Transverse colon (tissue), 4 donors: ENCODE results near the gene MEF2B. TPM values are rescaled to one million over a fixed set of nuclear protein-coding genes. Genes with fewer than 3 reads are reported as not detected.

Experiments
- DNase-seq: peaks from one replicate; pipeline ENCODE4 v3.0.0-alpha.2; 2019
- H3K27ac ChIP-seq, 4 donors: fragments of 200-600 bp; sonication (generic); 2 replicates each; pipeline ENCODE4 v1.5.1; 2016 to 2018; ENCODE audit warnings: inconsistent platforms in 4 of 4
- H3K27me3 ChIP-seq: fragments of 200-600 bp; sonication (generic); 2 replicates; pipeline ENCODE4 v1.5.1; 2017; ENCODE audit warnings: inconsistent platforms
- H3K36me3 ChIP-seq, 4 donors: fragments of 200-600 bp; sonication (generic); 2 replicates each; pipeline ENCODE4 v1.5.1; 2017 to 2019; ENCODE audit warnings: inconsistent platforms in 4 of 4
- H3K4me1 ChIP-seq, 4 donors: fragments of 200-600 bp; sonication (generic); 2 replicates each; pipeline ENCODE4 v1.5.1; 2017 to 2020; ENCODE audit warnings: inconsistent platforms in 4 of 4
- H3K4me3 ChIP-seq, 4 donors: fragments of 200-600 bp; sonication (generic); 1 replicate in 1 of 4; 2 replicates in 3 of 4; pipeline versions ENCODE4 v1.5.1 to v1.6.1; 2017 to 2019; ENCODE audit warnings: inconsistent platforms in 4 of 4
- H3K9me3 ChIP-seq, 2 donors: fragments of 200-600 bp; sonication (generic); 2 replicates each; pipeline ENCODE4 v1.5.1; 2017 to 2019; ENCODE audit warnings: inconsistent platforms in 2 of 2
- EP300 ChIP-seq: sonication (generic); formaldehyde crosslinking; IDR thresholded peaks from one replicate; pipeline ENCODE4 v1.6.1; 2017; ENCODE audit warnings: antibody characterized with exemption, low read depth
- POLR2A ChIP-seq: fragments of 450-650 bp; IDR thresholded peaks from one replicate; pipeline ENCODE4 v1.6.1; 2016; ENCODE audit warnings: antibody characterized with exemption, mild to moderate bottlenecking, moderate library complexity
- POLR2AphosphoS5 ChIP-seq, 3 donors: sonication (generic); formaldehyde crosslinking; IDR thresholded peaks; one replicate each; pipeline ENCODE4 v1.6.1; 2016; ENCODE audit warnings: antibody characterized with exemption in 3 of 3
- WGBS, 2 donors: methylation state at CpG; one replicate each; pipeline ENCODE4 v1.1.5; 2018; ENCODE audit warnings: low coverage in 1 of 2; 5-methylcytosine and 5-hydroxymethylcytosine counted together
- in situ Hi-C, 4 donors: fragments of 200-750 bp; cut with MboI; loops; one replicate each; pipeline versions ENCODE4 v1.15.0 to v1.15.1; 2017; ENCODE audit warnings: low sequenced_read_pairs in 3 of 4, low pct_ligation_motif_present in 1 of 4, low pct_unique_long_range_greater_than_20kb in 1 of 4
- intact Hi-C: fragments of 100-400 bp; cut with DNase I; formaldehyde crosslinking; loops from one replicate; pipeline ENCODE4 v1.15.1; 2023; ENCODE audit warnings: low total_unique reads
- total RNA-seq, 4 donors: library from RNA; depleted of rRNA; stranded (reverse); fragments of >200 nt; gene quantifications; one replicate each; pipeline ENCODE4 v1.1.0, GENCODE V29; 2016
- TF ChIP-seq, protein P1 (sequence below), 5 experiments: fragments of 200-600 bp in 3 of 5; fragments of 450-650 bp in 2 of 5; sonication (generic) in 3 of 5; IDR thresholded peaks; 1 replicate in 2 of 5; 2 replicates in 3 of 5; pipeline ENCODE4 v1.5.1; 2016 to 2017; ENCODE audit warnings: antibody characterized with exemption in 5 of 5, inconsistent platforms in 3 of 5, mild to moderate bottlenecking in 2 of 5, moderate library complexity in 1 of 5

Gene MEF2B
- total RNA-seq: under 1 TPM in 1 of 4 donors, not detected in 3; 0.95 TPM

GRCh38 chr19:19170053-19170872 is at the start of gene MEF2B:
MEF2B (minus strand) TSS chr19:19170263; CDS start chr19:19150735, 19,528 bp downstream.
- no peak for TF ChIP-seq POLR2A
- peak in 1 of 3 donors; percentile 75 for TF ChIP-seq POLR2AphosphoS5 (IDR thresholded peaks at IDR 0.05)
- WGBS, 2 donors: 22 to 36% methylated on average over 5 to 52 of the region's 56 CpGs
- H3K36me3 ChIP-seq: no peaks in the 10 kb centered on the region
- in situ Hi-C loops: no loop called here
- intact Hi-C loops: loop anchor here (10.0 kb wide), 1 partner anchor 115 kb away; no protein-coding TSS in a partner anchor
- DNase-seq: peak; percentile 87
- no peaks in the 10 kb centered on the region for H3K9me3 ChIP-seq
- H3K4me1 ChIP-seq: peaks cover 0 to 8% (median 8%) of the 10 kb centered on the region in 4 donors
- H3K27me3 ChIP-seq: no peaks in the 10 kb centered on the region
- no peak within 1 kb of the TSS for H3K27ac ChIP-seq
- H3K4me3 ChIP-seq: peak within 1 kb of the TSS in 2 of 4 donors; percentile 20 to 35

DNA sequence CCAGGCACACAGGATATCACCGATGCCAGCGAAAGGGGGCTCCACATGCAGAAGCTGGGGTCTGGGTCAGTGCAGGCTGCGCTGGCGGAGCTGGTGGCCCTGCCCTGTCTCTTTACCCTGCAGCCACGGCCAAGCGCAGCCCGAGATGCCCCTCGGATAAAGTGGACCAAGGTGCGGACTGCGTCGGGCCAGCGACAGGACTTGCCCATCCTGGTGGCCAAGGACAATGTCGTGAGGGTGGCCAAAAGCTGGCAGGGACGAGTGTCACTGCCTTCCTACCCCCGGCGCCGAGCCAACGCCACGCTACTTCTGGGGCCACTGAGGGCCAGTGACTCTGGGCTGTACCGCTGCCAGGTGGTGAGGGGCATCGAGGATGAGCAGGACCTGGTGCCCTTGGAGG is 48.8 kb upstream of the MEF2B start:
- WGBS, 2 donors: 83 to 84% methylated on average over 2 to 21 of the region's 21 CpGs
- peaks cover 39% of the 10 kb centered on the region for H3K27me3 ChIP-seq
- H3K36me3 ChIP-seq: no peaks in the 10 kb centered on the region
- intact Hi-C loops: no loop called here
- no peak overlapping the region for H3K4me3 ChIP-seq
- TF ChIP-seq EP300: no peak
- TF ChIP-seq POLR2A: no peak
- TF ChIP-seq POLR2AphosphoS5 (IDR thresholded peaks at IDR 0.05): no peak
- DNase-seq: no peak
- no peak overlapping the region for H3K27ac ChIP-seq
- no peaks in the 10 kb centered on the region for H3K9me3 ChIP-seq
- in situ Hi-C loops: no loop called here
- no peaks in the 10 kb centered on the region for H3K4me1 ChIP-seq

DNA sequence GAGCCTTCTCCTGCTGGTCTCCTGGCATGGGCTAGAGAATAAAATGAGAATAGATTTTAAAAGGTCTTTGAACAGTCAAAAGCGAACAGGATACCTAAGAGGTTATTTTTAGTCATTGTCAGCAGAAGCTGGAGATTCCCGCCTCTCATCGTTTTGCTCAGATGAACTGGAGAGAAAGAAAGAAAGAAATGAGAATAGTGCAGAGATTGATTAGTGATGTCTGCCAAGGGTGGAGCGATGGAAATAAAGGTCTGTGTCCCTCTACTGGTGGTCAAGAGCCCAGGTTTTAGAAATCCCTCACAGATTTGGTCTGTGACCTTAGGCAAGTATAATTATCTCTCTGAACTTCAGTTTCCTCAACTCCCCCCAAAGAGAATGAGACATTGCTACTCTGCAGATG is 47.0 kb upstream of the MEF2B start:
- intact Hi-C loops: no loop called here

DNA sequence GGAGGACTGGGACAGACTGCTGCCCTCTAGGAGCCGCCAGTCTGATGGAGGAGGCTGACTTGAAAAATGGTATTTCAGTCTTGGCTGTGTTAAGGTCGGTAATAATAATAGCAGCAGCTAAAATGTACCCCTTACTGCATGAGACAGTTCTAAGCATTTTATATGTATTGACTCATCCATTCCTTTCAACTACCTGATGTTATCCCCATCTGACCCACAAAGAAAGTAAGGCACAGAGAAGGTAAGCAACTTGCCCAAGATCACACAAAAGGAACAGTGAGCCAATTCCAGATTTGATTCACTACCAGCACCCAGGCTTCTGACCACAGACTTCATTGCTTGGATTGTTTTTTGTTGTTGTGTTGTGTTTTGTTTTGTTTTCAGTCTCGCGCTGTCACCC is 45.7 kb upstream of the MEF2B start:
- in situ Hi-C loops (no loop called here), intact Hi-C loops (no loop called here)
- DNase-seq: no peak
- TF ChIP-seq POLR2A (no peak), EP300 (no peak)
- TF ChIP-seq, protein P1, sequence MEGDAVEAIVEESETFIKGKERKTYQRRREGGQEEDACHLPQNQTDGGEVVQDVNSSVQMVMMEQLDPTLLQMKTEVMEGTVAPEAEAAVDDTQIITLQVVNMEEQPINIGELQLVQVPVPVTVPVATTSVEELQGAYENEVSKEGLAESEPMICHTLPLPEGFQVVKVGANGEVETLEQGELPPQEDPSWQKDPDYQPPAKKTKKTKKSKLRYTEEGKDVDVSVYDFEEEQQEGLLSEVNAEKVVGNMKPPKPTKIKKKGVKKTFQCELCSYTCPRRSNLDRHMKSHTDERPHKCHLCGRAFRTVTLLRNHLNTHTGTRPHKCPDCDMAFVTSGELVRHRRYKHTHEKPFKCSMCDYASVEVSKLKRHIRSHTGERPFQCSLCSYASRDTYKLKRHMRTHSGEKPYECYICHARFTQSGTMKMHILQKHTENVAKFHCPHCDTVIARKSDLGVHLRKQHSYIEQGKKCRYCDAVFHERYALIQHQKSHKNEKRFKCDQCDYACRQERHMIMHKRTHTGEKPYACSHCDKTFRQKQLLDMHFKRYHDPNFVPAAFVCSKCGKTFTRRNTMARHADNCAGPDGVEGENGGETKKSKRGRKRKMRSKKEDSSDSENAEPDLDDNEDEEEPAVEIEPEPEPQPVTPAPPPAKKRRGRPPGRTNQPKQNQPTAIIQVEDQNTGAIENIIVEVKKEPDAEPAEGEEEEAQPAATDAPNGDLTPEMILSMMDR (IDR thresholded peaks at IDR 0.05): no peak
- WGBS, 2 donors: 53 to 75% methylated on average over 4 of the region's 4 CpGs
- Histone ChIP-seq H3K4me3 (no peak overlapping the region), H3K9me3 (no peaks in the 10 kb centered on the region), H3K27ac (no peak overlapping the region), H3K27me3 (peaks cover 67% of the 10 kb centered on the region), H3K36me3 (no peaks in the 10 kb centered on the region), H3K4me1 (no peaks in the 10 kb centered on the region)

More for the DNA sequence above, 47.0 kb upstream of the MEF2B start:
- Histone ChIP-seq H3K36me3 (no peaks in the 10 kb centered on the region), H3K9me3 (no peaks in the 10 kb centered on the region), H3K27ac (no peak overlapping the region), H3K4me3 (no peak overlapping the region), H3K27me3 (peaks cover 53% of the 10 kb centered on the region), H3K4me1 (no peaks in the 10 kb centered on the region)
- in situ Hi-C loops: no loop called here
- WGBS, 2 donors: 52 to 59% methylated on average over 4 of the region's 4 CpGs
- DNase-seq: no peak
- TF ChIP-seq, protein P1 (IDR thresholded peaks at IDR 0.05): no peak
- TF ChIP-seq EP300 (no peak), POLR2A (no peak), POLR2AphosphoS5 (IDR thresholded peaks at IDR 0.05) (no peak)

- Histone ChIP-seq H3K4me3 (no peak overlapping the region), H3K27me3 (peaks cover 75% of the 10 kb centered on the region), H3K9me3 (no peaks in the 10 kb centered on the region), H3K4me1 (no peaks in the 10 kb centered on the region), H3K27ac (no peak overlapping the region), H3K36me3 (no peaks in the 10 kb centered on the region)
- in situ Hi-C loops: no loop called here
- 12% methylated on average over 8 of the region's 8 CpGs; no CpG with 5 or more reads in 1 of the 2 donors for WGBS, 2 donors
- no peak for DNase-seq
- TF ChIP-seq EP300 (no peak), POLR2A (no peak), POLR2AphosphoS5 (IDR thresholded peaks at IDR 0.05) (no peak)
- TF ChIP-seq, protein P1 (IDR thresholded peaks at IDR 0.05): no peak
- intact Hi-C loops: no loop called here
These were observed 44.8 kb upstream of the MEF2B start for GRCh38 chr19:19214892-19215291.
